SK-N-SH (cell line): ENCODE results near the gene RAB26. TPM values are rescaled to one million over a fixed set of nuclear protein-coding genes. Genes with fewer than 3 reads are reported as not detected.

Source experiments
- CTCF ChIA-PET: fragments of 300-600, 350-600 bp; formaldehyde crosslinking; extraction: SDS; loops from one replicate; lab custom pipeline; 2021; lab: Yijun Ruan, JAX
- POLR2A ChIA-PET: fragments of 350-600 bp; sonication (Branson Sonifier 250); formaldehyde crosslinking; extraction: SDS; loops from one replicate; lab custom pipeline; 2020; ENCODE audit warnings: antibody characterized with exemption, inconsistent platforms; lab: Yijun Ruan, JAX
- DNase-seq: peaks from one replicate; pipeline ENCODE4 v3.0.0; 2012
- H2AFZ ChIP-seq: fragments of 200-600 bp; sonication (generic); 2 replicates; pipeline ENCODE4 v1.8.1; 2016; ENCODE audit warnings: antibody characterized with exemption, mild to moderate bottlenecking, low read depth
- H3F3A ChIP-seq: fragments of 200-600 bp; sonication (generic); replicated peaks from 2 replicates; pipeline ENCODE3; 2016; ENCODE audit warnings: antibody characterized with exemption, mild to moderate bottlenecking; ENCODE audit not compliant: insufficient read depth
- H3K27ac ChIP-seq, 2 experiments: fragments of 200-500 bp in 1 of 2; fragments of 200-600 bp in 1 of 2; sonication (Bioruptor generic) in 1 of 2; sonication (generic), shearing (Covaris generic) in 1 of 2; 2 replicates each; pipeline versions ENCODE4 v1.5.1 to v1.6.1; 2014 to 2016; ENCODE audit warnings: low read depth in 2 of 2, inconsistent platforms in 1 of 2, low read length in 1 of 2, mild to moderate bottlenecking in 1 of 2, mixed read lengths in 1 of 2
- H3K27me3 ChIP-seq: fragments of 200-600 bp; sonication (generic), shearing (Covaris generic); 2 replicates; pipeline ENCODE4 v1.6.1; 2016; ENCODE audit warnings: mixed run types; ENCODE audit not compliant: insufficient read depth
- H3K36me3 ChIP-seq, 2 experiments: fragments of 200-500 bp in 1 of 2; fragments of 200-600 bp in 1 of 2; sonication (Bioruptor generic) in 1 of 2; sonication (generic) in 1 of 2; replicated peaks in 1 of 2; 2 replicates each; pipeline versions ENCODE3 to v1.5.1; 2014 to 2016; ENCODE audit warnings: low read length in 1 of 2, mild to moderate bottlenecking in 1 of 2; ENCODE audit not compliant: insufficient read depth in 2 of 2, control insufficient read depth in 1 of 2
- H3K4me1 ChIP-seq, 2 experiments: fragments of 200-500 bp in 1 of 2; fragments of 200-600 bp in 1 of 2; sonication (Bioruptor generic) in 1 of 2; sonication (generic), shearing (Covaris generic) in 1 of 2; 2 replicates each; pipeline versions ENCODE4 v1.5.1 to v1.6.1; 2014 to 2016; ENCODE audit warnings: low read depth in 1 of 2, low read length in 1 of 2, mixed run types in 1 of 2; ENCODE audit not compliant: insufficient read depth in 2 of 2, control insufficient read depth in 1 of 2
- H3K4me2 ChIP-seq: fragments of 200-600 bp; sonication (generic), shearing (Covaris generic); 2 replicates; pipeline ENCODE4 v1.6.1; 2017; ENCODE audit warnings: mixed run types
- H3K4me3 ChIP-seq, 2 experiments: fragments of 200-500 bp in 1 of 2; fragments of 200-600 bp in 1 of 2; sonication (Bioruptor generic) in 1 of 2; sonication (generic), shearing (Covaris generic) in 1 of 2; 2 replicates each; pipeline versions ENCODE4 v1.5.1 to v1.8.1; 2014 to 2016; ENCODE audit warnings: low read depth in 2 of 2, inconsistent platforms in 1 of 2, low read length in 1 of 2, mild to moderate bottlenecking in 1 of 2, mixed read lengths in 1 of 2, moderate library complexity in 1 of 2
- H3K79me2 ChIP-seq: fragments of 200-600 bp; sonication (generic); 2 replicates; pipeline ENCODE4 v1.8.1; 2017; ENCODE audit warnings: mild to moderate bottlenecking; ENCODE audit not compliant: insufficient read depth
- H3K9ac ChIP-seq: fragments of 200-600 bp; sonication (generic); 2 replicates; pipeline ENCODE4 v1.6.1; 2017; ENCODE audit warnings: mixed run types
- H3K9me2 ChIP-seq: fragments of 200-600 bp; sonication (generic); 2 replicates; pipeline ENCODE4 v1.6.1; 2017; ENCODE audit warnings: mixed run types
- H3K9me3 ChIP-seq: fragments of 200-600 bp; sonication (generic); 2 replicates; pipeline ENCODE4 v1.6.1; 2017; ENCODE audit warnings: mixed run types, mild to moderate bottlenecking, moderate library complexity
- H4K20me1 ChIP-seq: fragments of 200-600 bp; sonication (generic); 2 replicates; pipeline ENCODE4 v1.6.1; 2017; ENCODE audit warnings: mild to moderate bottlenecking, mixed run types; ENCODE audit not compliant: insufficient read depth
- CHD2 ChIP-seq: fragments of 150-350 bp; IDR thresholded peaks from 2 replicates; pipeline ENCODE4 v1.6.1; 2018; ENCODE audit warnings: low read length; ENCODE audit not compliant: partially characterized antibody
- ELF1 ChIP-seq: IDR thresholded peaks from 2 replicates; pipeline ENCODE4 v1.4.0; 2012
- FOXM1 ChIP-seq: IDR thresholded peaks from 2 replicates; pipeline ENCODE4 v1.4.0; 2012; ENCODE audit warnings: low read depth, mild to moderate bottlenecking
- GABPA ChIP-seq: IDR thresholded peaks from 2 replicates; pipeline ENCODE4 v1.4.0; 2012; ENCODE audit warnings: low read depth, mild to moderate bottlenecking
- IRF3 ChIP-seq: fragments of 150-350 bp; IDR thresholded peaks from 2 replicates; pipeline ENCODE4 v1.6.1; 2016; ENCODE audit warnings: mild to moderate bottlenecking, low read depth, low read length
- JUND ChIP-seq: IDR thresholded peaks from 2 replicates; pipeline ENCODE4 v1.4.0; 2012
- MEF2A ChIP-seq: IDR thresholded peaks from 2 replicates; pipeline ENCODE4 v1.4.0; 2012; ENCODE audit warnings: low read depth, borderline replicate concordance
- MXI1 ChIP-seq: IDR thresholded peaks from 2 replicates; pipeline ENCODE4 v1.6.1; 2012; ENCODE audit warnings: mild to moderate bottlenecking, low read depth, low read length, improper control_type of control experiment
- NRF1 ChIP-seq: IDR thresholded peaks from 2 replicates; pipeline ENCODE4 v1.6.1; 2012; ENCODE audit warnings: low read depth, mild to moderate bottlenecking, low read length
- POLR2AphosphoS5 ChIP-seq: IDR thresholded peaks from 2 replicates; pipeline ENCODE4 v1.6.1; 2012; ENCODE audit warnings: low read depth, low read length
- RAD21 ChIP-seq: IDR thresholded peaks from 2 replicates; pipeline ENCODE4 v1.6.1; 2012; ENCODE audit warnings: mild to moderate bottlenecking, low read length
- TAF1 ChIP-seq: IDR thresholded peaks from 2 replicates; pipeline ENCODE4 v1.6.1; 2012; ENCODE audit warnings: low read depth, mild to moderate bottlenecking, low read length, moderate library complexity, borderline replicate concordance
- TCF12 ChIP-seq: IDR thresholded peaks from 2 replicates; pipeline ENCODE4 v1.4.0; 2012
- USF1 ChIP-seq: IDR thresholded peaks from 2 replicates; pipeline ENCODE4 v1.4.0; 2012; ENCODE audit warnings: low read depth, borderline replicate concordance
- USF2 ChIP-seq: fragments of 150-350 bp; IDR thresholded peaks from 2 replicates; pipeline ENCODE4 v1.6.1; 2017; ENCODE audit warnings: antibody characterized with exemption, low read length, low read depth, borderline replicate concordance
- WGBS: methylation state at CpG from one replicate; pipeline ENCODE4 v1.1.6; 2017; ENCODE audit warnings: low lambda C conversion rate; 5-methylcytosine and 5-hydroxymethylcytosine counted together
- polyA plus RNA-seq, 3 experiments: library from polyadenylated mRNA; depleted of rRNA; stranded (reverse); fragments of >200 nt; gene quantifications; 2 replicates each; pipeline ENCODE4 v1.2.3, GENCODE V29; 2012
- TF ChIP-seq, protein P1 (sequence below): IDR thresholded peaks from 2 replicates; pipeline ENCODE4 v1.6.1; 2012; ENCODE audit warnings: mild to moderate bottlenecking, low read depth, low read length, moderate library complexity
- TF ChIP-seq, protein P2 (sequence below): IDR thresholded peaks from 2 replicates; pipeline ENCODE4; 2012

Gene RAB26
- polyA plus RNA-seq, 1 of the 3 experiments (the other 2 are of a cell fraction): 14.3 TPM

DNA sequence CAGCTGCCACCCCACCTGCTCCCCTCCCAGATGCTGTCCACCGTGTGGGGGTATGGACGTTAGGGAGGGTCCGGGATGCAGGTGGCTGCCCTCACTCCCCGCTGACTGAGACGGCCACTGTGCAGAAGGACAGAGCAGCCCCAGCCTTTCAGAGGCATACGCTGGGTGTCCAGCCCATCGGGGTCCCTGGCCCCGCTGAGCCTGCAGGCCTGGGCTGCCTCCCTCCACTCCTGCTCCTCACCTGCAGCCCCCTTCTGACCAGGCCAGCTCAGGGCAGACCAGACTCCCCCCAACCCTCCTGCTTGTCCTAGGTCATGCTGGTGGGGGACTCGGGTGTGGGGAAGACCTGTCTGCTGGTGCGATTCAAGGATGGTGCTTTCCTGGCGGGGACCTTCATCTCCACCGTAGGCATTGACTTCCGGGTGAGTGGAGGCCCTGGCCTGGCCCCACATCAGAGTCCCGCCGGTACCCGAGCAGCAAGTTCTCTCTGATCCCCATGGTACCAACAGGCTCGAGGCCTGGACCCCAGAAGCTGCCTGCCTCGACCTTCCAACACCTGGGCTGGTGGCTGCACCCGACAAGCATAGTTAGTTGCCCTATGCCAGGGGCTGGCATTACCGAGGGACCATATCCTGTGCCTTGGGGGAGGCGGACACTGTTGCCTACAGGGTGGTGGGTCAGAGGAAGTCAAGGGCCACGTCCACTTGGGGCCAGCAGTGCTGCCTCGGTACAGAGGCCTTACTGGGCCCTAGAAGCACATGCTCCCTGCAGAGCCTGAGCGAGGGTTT is 1.4 kb downstream of the RAB26 start:
- peaks cover 56% of the 10 kb centered on the region for H3K79me2 ChIP-seq
- TF ChIP-seq JUND (no peak; the same call in 1 of the 2 replicates), USF1 (no peak), IRF3 (no peak), FOXM1 (no peak), TAF1 (no peak), CHD2 (no peak), MXI1 (no peak), MEF2A (no peak), USF2 (no peak), ELF1 (no peak), RAD21 (no peak), GABPA (0 out of 2 replicates have a peak, but pooled peaks have one; percentile 20), POLR2AphosphoS5 (peak; percentile 33), NRF1 (no peak), TCF12 (no peak)
- TF ChIP-seq, protein P1, sequence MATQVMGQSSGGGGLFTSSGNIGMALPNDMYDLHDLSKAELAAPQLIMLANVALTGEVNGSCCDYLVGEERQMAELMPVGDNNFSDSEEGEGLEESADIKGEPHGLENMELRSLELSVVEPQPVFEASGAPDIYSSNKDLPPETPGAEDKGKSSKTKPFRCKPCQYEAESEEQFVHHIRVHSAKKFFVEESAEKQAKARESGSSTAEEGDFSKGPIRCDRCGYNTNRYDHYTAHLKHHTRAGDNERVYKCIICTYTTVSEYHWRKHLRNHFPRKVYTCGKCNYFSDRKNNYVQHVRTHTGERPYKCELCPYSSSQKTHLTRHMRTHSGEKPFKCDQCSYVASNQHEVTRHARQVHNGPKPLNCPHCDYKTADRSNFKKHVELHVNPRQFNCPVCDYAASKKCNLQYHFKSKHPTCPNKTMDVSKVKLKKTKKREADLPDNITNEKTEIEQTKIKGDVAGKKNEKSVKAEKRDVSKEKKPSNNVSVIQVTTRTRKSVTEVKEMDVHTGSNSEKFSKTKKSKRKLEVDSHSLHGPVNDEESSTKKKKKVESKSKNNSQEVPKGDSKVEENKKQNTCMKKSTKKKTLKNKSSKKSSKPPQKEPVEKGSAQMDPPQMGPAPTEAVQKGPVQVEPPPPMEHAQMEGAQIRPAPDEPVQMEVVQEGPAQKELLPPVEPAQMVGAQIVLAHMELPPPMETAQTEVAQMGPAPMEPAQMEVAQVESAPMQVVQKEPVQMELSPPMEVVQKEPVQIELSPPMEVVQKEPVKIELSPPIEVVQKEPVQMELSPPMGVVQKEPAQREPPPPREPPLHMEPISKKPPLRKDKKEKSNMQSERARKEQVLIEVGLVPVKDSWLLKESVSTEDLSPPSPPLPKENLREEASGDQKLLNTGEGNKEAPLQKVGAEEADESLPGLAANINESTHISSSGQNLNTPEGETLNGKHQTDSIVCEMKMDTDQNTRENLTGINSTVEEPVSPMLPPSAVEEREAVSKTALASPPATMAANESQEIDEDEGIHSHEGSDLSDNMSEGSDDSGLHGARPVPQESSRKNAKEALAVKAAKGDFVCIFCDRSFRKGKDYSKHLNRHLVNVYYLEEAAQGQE: no peak
- TF ChIP-seq, protein P2, sequence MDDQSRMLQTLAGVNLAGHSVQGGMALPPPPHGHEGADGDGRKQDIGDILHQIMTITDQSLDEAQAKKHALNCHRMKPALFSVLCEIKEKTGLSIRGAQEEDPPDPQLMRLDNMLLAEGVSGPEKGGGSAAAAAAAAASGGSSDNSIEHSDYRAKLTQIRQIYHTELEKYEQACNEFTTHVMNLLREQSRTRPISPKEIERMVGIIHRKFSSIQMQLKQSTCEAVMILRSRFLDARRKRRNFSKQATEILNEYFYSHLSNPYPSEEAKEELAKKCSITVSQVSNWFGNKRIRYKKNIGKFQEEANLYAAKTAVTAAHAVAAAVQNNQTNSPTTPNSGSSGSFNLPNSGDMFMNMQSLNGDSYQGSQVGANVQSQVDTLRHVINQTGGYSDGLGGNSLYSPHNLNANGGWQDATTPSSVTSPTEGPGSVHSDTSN: 0 out of 2 replicates have a peak, but pooled peaks have one; percentile 7
- H3K36me3 ChIP-seq: peaks cover 20 to 34% of the 10 kb centered on the region in 2 experiments
- ChIA-PET CTCF (interaction anchor here (4.7 to 6.9 kb wide), 2 partner anchors 10 to 126 kb away, joined by 28 to 55 read pairs; no protein-coding TSS in a partner anchor), POLR2A (no interaction called here)
- peaks cover 45% of the 10 kb centered on the region for H3F3A ChIP-seq
- no peaks in the 10 kb centered on the region for H3K9me2 ChIP-seq
- peak overlapping the region; percentile 96 for H3K4me2 ChIP-seq
- peaks cover 41 to 73% of the 10 kb centered on the region in 2 experiments; a peak in 3 of 4 replicates for H3K4me1 ChIP-seq
- peak overlapping the region; percentile 18; the same call in 1 of the 2 replicates for H3K9ac ChIP-seq
- peak overlapping the region in 1 of 2 experiments; percentile 50; a peak in 3 of 4 replicates for H3K4me3 ChIP-seq
- DNase-seq: no peak
- H3K27me3 ChIP-seq: no peaks in the 10 kb centered on the region
- WGBS: 27% methylated on average over 12 of the region's 24 CpGs
- peak overlapping the region; percentile 29 to 65; a peak in 3 of 4 replicates for H3K27ac ChIP-seq
- no peak overlapping the region for H2AFZ ChIP-seq
- no peaks in the 10 kb centered on the region for H3K9me3 ChIP-seq
- H4K20me1 ChIP-seq: peaks cover 80% of the 10 kb centered on the region
